Stimulated activated CD8-positive, alpha-beta memory T cell treated with anti-CD3 and anti-CD28 coated beads, Interleukin-15, amount 100 ng/mL, for 24 hours (primary cell): Measurements from ENCODE around the gene ZBTB45.
A peak's percentile ranks its signal among the peaks of the same experiment; 100 is the strongest.
"Not testable (repeated sequence)": the region's sequence is repeated elsewhere in the genome, so short reads cannot be mapped to it uniquely, and the experiment has no call there.

Source experiments
- DNase-seq: peaks from one replicate; pipeline ENCODE4 v3.0.0-alpha.2; 2020; ENCODE audit warnings: low read depth

The ZBTB45 gene

GRCh38 chr19:58474997-58475713 lies 44.5 kb downstream of the ZBTB45 start:
- DNase-seq: no peak

GRCh38 chr19:58474291-58474996 lies 45.2 kb downstream of the ZBTB45 start:
- no peak for DNase-seq

- no peak for DNase-seq
Measured at GRCh38 chr19:58473775-58474174, 45.8 kb downstream of the ZBTB45 start.

GRCh38 chr19:58471736-58472135 lies 47.9 kb downstream of the ZBTB45 start:
- DNase-seq: no peak

DNA sequence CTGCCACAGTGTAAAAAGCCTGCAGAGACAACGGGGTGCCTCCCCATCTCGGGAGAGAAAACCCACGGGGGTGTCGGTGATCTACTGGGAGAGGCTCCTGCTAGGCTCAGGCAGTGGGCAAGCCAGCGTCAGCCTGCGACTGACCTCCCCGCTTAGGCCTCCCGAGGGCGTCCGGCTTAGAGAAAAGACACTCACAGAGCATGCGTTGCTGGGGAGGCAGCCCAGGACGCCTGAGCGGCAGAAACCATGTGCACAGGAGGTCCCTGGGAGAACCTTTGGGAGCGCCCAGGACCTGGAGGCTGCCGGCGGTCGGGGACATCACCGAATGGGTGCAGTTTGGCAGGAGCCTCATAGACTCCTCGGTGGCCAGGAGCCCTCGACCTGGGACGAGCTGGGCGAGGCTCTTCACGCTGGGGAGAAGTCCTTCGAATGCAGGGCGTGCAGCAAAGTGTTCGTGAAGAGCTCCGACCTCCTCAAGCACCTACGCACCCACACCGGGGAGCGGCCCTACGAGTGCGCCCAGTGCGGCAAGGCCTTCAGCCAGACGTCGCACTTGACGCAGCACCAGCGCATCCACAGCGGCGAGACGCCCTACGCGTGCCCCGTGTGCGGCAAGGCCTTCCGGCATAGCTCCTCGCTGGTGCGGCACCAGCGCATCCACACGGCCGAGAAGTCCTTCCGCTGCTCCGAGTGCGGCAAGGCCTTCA lies 48.6 kb downstream of the ZBTB45 start:
- DNase-seq: not testable (repeated sequence)

DNA sequence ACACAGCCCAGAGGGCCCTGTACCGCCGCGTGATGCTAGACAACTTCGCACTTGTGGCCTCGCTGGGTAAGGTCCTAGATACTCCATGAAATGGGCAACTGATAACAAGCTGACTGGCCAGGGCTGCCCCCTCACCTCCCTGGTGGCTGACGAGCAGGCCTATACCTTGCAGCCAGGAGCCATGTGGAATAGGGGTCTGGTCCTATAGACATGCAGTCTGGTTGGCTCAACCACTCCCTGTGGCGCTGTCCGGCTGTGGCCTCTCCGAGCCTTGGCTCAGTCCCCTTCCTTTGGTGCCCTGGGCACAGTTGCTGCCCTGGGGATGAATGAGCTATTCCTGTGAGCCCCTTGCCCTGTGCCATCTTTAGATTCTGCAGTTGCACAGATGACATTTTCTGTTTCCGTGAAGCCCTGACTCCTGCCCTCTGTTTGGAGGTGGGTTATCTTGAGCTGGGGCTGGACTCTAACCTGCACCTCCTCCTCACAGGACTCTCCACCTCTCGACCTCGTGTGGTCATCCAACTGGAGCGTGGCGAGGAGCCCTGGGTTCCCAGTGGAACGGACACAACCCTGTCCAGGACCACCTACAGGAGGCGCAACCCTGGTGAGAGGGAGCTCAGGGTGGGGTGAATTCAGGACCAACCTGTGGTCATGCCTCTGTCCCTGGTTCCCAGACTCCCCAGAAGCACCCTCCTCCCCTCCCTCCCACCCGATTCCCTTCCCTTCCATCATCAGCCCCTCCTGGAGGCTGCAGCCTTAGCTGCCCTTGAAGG lies 50.2 kb downstream of the ZBTB45 start:
- DNase-seq: no peak

- no peak for DNase-seq
Measured at GRCh38 chr19:58468216-58468839, 51.3 kb downstream of the ZBTB45 start.

- DNase-seq: peak; percentile 95
Measured at GRCh38 chr19:58466760-58467589, 52.6 kb downstream of the ZBTB45 start, which contains the start of gene ZNF324. Gene ZNF324, plus strand, starts transcription at chr19:58467080. Its CDS starts 2,106 bp downstream, at chr19:58469186.

GRCh38 chr19:58466089-58466759 lies 53.4 kb downstream of the ZBTB45 start:
- no peak for DNase-seq
